Measurements from ENCODE around the gene FKBP7.

- TF ChIP-seq EZH2 (IDR thresholded peaks at IDR 0.05): no peak
- TF ChIP-seq CTCF (IDR thresholded peaks at IDR 0.05): no peak
Observed at GRCh38 chr2:178420463-178420999, 57.9 kb downstream of the FKBP7 start.

Data from neural progenitor cell (in vitro differentiated cells).